HG03159 (cell line): ENCODE measurements around the gene LRMDA.
"Not testable (repeated sequence)": the region's sequence is repeated elsewhere in the genome, so short reads cannot be mapped to it uniquely, and the experiment has no call there.

ENCODE experiments used
- ATAC-seq: cut with Tn5 transposase; IDR thresholded peaks from one replicate; pipeline ENCODE4 v1.9.1; 2021; ENCODE audit warnings: mild to moderate bottlenecking, moderate library complexity; ENCODE audit not compliant: unreplicated experiment

LRMDA gene

DNA sequence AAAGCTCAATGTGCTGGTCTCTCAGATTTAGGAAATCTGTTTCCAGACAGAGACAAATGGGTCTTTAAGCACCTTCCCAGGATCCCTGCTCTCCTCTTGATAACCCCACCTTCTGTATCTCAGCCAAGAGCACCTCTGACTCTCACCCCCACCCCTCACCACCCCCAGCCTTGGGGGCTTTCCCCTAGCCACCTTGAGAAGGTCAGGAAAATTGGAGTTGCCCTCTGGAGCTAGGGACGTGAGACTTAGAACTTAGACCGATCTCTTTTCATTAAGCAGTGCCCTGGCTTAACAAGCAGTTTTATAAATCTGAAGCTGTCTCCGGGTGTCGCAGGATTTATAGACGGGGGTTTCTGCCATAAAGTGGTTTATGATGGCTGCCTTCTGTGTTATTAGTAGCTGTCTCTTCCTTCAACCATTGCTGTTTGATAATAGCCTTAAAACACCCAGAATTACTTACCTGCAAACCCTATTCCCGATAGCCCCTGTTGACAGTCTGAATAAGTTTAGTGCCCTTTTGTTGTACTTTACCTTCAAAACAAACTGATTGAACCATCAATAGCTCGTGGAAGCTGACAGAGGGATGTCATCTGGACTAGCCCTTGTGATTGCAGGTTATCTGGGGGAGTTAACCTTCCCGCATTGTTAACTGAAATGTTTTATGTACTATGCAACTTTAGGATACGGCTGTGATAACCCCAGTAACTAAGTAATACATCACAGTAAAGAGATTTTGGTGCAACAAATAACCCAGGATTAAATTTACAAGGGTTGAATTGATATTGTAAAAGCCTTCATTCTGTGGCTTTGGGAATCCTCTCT is 621.5 kb downstream of the LRMDA start:
- no peak for ATAC-seq

DNA sequence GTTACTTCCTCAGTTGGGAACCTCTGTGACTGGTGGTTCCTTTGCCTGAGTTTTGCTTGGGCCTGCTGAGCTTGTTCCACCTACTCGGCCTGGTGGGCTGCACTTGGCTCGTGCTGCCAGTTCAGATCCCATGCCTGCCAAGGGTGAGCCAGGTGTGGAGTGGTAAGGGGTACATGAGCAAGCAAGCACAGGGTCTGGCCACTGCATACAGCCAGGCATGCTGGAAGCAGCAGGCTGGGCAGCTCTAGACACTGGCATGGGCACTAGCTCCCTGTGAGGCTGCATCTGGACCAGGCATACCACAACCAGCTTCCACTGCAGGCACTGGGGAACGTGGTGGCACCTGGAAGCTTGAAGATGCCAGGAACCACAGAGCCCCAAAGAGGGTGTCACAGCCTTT is 624.0 kb downstream of the LRMDA start:
- no peak for ATAC-seq

DNA sequence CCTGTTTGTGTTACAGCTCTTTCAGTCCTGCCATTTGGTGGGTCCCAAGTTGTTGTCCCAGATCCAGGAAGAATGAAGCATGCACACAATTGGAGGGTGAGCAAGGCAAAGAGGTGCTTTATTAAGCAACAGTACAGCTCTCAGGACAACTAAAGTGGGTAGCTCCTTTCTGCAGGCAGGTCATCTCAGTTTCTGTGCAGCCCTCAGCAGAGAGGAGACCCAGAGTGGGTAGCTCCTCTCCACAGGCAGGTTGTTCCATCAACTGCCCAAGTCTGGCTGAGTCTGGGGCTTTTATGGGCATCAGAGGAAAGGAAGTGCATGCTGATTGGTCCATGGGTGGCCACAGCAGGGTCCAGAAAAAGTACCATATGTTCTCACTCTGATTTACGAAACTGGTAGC is 624.5 kb downstream of the LRMDA start:
- ATAC-seq: no peak

- ATAC-seq: not testable (repeated sequence)
These were observed 629.6 kb downstream of the LRMDA start for GRCh38 chr10:76060993-76061392.

- ATAC-seq: no peak
These were observed 635.0 kb downstream of the LRMDA start for GRCh38 chr10:76066457-76066856.

DNA sequence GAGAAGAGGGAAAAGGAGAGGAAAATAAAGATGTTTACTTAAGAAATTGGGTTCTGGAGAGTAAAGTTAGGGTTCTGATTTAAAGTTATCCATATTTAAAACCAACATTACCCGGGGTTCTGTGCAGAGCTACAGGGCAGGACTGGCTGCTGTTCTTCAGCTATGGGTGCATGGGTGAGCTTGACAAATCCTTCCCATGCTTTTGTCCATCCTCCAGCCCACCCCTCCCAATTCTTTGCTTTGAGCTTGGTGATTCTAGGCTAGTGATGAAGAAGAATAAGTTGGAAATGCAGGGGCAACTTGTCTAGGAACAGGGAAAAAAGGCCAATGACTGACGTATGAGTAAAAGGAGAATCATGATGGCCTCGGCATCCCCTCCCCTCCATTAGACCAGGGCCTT is 636.0 kb downstream of the LRMDA start:
- ATAC-seq: no peak

DNA sequence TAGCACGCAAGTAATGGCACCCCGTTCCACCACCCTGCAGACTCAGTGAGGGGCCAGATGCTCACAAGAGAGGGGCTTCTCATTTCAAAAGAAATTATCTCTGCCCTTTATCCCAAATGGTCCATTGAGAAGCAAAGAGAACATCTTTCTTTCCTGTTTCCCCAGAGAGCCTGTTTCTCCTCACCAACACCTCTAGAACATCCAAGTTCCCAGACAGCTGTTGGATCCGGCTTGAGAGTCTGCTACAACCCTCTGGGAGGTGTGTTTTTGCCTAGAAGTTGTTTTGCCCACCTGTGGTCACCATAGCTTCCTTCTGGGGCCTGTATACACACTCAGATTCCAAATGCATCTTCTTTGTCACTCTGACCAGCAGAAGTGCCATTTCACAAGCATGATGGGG is 637.4 kb downstream of the LRMDA start:
- no peak for ATAC-seq

GRCh38 chr10:76070916-76071315 is 639.5 kb downstream of the LRMDA start:
- ATAC-seq: no peak

GRCh38 chr10:76071653-76072365 is 640.4 kb downstream of the LRMDA start:
- ATAC-seq: no peak

DNA sequence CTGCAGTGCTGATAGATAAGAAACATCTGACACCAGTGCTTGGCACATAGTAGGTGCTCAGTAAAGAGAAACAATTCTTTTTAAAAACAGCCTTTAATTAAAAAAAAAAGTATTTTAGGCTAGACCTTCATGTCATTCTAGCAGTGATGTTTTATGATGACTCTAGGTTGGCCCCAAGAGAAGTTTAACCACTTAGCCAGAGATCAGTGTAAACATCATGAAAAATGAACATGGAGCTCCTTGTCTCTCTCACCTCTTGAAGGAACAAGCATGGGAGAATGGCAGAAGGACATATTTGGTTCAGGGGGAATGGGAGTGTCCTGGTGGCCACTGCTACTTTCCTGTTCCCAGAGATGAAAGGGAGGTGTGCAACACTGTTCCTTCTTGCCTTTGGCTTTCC is 641.0 kb downstream of the LRMDA start:
- ATAC-seq: no peak

DNA sequence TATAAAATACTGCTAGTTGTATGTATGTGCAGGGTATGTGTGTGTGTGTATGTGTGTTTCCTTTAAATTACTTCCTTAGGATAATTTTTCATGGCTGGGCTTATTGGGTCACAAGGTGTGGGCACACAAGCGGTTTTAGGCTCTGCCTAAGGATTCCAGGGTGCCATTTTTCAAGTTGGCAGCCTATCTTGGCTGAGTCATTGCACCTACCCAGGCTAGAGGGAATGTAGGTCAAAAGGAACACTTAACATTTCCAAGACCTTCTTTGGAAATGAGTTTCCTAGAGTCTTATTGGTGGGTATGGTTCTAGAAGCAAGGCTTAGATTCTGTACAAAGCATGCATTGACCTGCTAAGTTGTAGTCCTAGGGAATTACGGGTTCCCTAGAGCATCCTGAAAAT is 642.1 kb downstream of the LRMDA start:
- no peak for ATAC-seq

- ATAC-seq: no peak
These were observed 643.2 kb downstream of the LRMDA start for GRCh38 chr10:76074659-76075058.

DNA sequence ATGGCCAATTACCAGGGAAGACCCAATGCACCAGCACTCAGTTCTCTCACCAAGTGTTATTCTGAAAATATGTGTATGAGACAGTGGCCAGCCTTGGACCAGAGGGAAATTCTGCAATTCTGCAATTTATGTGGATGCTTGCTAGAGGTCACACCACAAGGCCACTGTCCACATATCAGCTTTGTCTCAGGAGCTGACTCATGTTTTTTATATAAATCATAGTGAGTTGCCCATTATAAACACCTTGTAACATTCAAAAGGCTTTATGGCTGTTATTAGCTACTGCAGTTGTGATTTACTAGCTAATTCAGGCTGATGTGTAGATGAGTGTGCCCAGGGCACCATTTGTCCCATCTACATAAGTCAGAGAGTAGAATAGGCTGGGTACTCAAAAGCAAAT is 649.0 kb downstream of the LRMDA start:
- no peak for ATAC-seq

GRCh38 chr10:76080991-76081390 is 649.6 kb downstream of the LRMDA start:
- ATAC-seq: no peak

DNA sequence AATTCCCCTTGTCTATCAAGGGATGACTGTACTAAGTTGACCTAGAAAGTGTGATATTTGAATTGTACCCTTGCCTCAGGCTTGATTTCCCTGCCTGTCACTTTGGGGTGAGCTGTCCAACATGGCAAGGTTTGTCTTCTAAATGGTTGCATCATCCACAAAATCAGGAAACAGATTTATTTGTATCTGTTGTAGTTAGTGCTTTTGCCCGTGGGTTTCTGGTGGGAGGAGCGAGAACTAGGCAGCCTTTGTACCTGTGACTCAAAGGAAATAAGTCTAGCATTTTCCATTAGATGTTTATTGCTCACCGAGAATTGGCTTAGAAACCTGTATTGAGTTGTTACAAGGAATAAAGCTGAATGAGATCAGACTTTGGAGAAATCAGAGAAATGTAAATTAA is 650.8 kb downstream of the LRMDA start:
- ATAC-seq: no peak

- no peak for ATAC-seq
These were observed 651.5 kb downstream of the LRMDA start for GRCh38 chr10:76082956-76083355.

GRCh38 chr10:76085002-76085816 is 653.8 kb downstream of the LRMDA start:
- no peak for ATAC-seq

GRCh38 chr10:76085817-76086167 is 654.4 kb downstream of the LRMDA start:
- no peak for ATAC-seq

- no peak for ATAC-seq
These were observed 654.8 kb downstream of the LRMDA start for GRCh38 chr10:76086170-76086760.

DNA sequence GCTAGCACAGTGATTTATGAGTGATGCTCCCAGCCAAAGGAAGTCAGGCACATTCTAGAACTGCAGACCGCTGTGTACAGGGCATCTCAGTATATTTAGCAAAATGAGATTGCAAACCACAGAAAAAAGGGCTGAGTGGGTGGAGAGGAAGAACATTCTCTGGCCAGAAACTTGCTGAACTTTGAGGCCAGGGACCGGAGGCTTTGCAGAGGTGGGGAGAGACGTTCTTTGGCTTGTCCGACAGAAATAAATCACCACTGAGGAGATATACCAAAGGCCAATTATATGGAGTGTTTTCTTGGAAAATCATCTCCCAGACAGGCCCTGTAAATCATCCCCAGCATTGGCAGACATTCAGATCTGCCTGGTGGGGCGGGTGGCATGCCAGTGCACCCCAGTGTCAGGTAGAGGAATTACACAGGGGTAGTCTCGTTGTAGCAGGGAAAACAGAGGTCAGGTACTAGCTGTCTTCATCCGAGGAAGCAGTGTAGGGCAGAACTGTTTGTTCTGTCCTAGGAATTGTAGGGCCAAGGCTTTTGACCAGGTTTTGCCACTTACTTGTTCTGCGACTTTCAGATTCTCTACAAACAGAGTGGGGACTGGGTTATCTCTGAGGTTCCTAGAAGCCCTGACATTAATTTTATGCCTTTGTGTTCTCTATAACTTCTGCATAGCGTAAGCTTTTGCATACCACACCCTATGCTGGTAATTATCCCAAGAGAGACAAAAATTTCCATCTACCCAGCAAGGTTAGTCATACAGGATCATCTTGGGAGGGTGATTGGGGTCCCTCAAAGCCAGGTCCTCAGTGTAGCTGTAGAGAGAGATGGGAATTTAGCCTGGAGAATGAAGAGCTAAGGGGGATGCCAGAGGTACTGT is 655.6 kb downstream of the LRMDA start:
- no peak for ATAC-seq
